Stimulated activated CD4-positive, alpha-beta T cell treated with anti-CD3 and anti-CD28 coated beads, Interleukin-4, amount 100 ng/mL, for 24 hours (primary cell): Measurements from ENCODE around the gene KRTAP17-1.
"Not testable (repeated sequence)": the region's sequence is repeated elsewhere in the genome, so short reads cannot be mapped to it uniquely, and the experiment has no call there.

ENCODE experiments used
- DNase-seq: peaks from one replicate; pipeline ENCODE4 v3.0.0-alpha.2; 2020

Gene KRTAP17-1

GRCh38 chr17:41315204-41315794, at the start of gene KRTAP17-1:
Gene KRTAP17-1, minus strand, starts transcription at chr17:41315710. Its CDS starts 60 bp downstream, at chr17:41315650.
- DNase-seq: no peak

DNA sequence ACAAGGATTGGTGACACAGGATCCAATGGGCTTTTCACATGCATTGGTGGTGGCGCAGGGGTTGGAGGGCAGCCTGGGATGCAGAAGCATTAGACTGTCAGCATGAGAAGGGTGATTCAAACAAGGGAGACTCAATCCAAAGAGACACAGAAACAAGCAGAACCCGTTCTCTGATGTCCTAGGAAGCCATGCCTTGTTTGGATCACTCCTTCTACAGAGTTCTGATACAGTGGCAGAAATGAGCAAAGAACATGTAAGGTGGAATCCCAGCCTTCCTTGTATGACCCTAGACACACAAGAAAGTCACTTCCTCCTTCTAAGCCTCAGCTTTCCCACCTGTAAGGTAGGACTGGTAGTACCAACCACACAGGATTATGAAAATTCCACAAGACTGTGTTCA, 48.4 kb upstream of the KRTAP17-1 start:
- no peak for DNase-seq

DNA sequence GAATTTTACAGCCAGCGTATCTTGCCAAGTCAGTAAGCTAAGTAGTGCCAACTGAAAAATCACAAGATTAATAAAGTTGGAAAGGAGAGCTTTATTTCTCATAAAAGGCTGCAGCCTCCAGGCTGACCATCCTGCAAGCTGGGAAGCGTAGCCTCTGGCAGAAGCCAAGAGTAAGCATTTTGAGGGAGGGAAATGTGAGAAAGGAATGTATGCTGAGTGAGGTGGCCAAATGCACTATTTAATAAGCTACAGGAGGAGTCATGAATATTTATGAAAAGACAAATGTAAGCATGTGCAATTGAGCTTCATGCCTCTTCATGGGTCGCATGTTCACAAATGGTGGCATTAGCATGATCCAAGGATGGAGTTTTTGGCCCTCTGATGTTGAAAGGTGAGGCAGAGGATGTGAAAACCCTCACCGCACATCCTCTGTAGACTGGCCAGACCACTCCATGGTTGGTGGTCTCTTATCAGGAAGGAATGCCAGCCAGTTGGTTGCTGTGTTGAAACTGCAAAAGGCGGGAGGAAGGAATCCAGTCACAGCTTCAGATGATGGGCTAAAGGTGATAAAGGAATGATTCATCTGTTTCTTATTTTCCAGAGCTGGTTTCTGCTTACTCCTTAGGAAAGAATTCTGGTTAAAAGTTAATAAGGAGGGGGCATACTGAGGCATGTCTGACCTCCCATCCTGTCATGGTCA, 44.9 kb upstream of the KRTAP17-1 start:
- DNase-seq: no peak

DNA sequence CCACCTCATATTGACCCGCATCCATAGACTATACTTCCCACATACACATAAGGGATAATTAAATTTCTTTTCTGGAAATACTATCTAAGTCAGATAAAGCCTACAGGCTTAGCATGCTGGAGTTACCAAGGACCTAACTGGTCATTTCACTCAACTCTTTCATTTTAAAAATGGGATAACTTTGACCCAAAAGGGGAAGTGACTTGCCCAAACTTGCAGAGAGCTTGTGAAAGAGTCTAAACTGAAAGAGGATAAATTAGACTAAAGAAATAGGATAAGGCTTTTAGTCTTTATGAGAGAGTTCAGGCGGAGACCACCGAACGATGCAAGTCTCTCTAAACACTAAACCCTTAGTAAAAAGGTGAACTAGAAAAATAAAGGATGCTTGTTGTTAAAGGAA, 39.0 kb upstream of the KRTAP17-1 start:
- no peak for DNase-seq

- DNase-seq: no peak
Observed at GRCh38 chr17:41352597-41353366, 37.3 kb upstream of the KRTAP17-1 start.

DNA sequence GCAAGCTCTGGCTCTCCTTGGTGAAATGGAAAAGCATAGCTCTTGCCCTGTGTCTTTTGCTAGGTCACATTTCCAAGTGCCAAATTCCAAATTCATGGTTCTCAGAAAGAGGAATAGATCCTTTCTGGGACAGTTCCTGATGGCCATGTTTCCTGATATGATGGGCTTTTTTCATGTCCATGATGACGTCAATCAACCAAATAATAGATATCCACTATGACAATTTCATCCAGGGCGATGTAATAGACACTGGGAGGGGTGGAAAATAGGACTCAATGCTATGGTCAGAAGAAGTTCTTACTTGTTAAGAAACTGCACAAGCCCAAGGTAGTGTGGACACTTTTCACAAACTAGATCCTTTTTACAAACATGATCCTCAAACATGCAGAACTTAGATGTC, 35.7 kb upstream of the KRTAP17-1 start:
- no peak for DNase-seq

GRCh38 chr17:41350381-41350878, 34.9 kb upstream of the KRTAP17-1 start, which contains the start of gene KRT33A:
Gene KRT33A, minus strand, starts transcription at chr17:41350828. Its CDS starts 61 bp downstream, at chr17:41350767.
- not testable (repeated sequence) for DNase-seq

DNA sequence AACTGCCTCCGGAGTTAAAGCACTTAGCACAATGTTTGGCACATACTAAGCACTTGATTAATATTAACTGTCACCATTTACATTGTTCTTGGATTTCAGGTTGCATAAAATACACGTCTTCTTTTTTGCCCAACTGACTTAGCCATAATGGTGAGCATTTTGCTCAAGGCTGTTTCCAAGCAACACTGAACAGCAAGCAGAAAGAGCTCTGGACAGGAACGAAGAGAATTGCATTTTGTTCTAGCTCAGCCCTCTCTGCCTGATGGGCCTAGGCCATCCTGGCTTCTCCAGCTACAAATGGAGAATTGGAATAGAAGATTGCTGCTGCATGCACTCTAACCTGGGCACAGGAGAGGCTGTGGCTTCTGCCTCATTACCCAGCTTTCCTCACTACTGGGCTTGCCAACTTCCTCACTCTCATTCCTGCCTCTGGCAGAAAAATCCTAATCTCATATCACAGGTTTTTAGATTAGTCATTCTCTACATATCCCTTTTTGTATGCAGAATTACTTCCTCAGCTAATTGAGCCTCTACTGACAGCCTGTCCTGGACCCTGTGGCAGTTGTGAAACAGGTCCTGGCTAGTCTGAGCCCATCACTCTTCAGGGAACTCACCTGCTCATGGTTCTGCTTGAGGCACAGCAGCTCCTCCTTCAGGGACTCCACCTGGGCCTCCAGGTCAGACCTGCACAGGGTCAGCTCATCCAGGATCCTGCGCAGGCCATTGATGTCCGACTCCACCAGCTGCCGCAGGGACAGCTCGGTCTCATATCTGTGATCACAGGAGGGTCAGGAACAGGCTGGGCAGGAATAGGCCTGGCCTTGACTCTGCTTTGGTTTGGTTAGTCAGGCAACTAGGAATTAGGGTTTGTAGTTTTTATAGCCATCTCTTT, 32.6 kb upstream of the KRTAP17-1 start:
- no peak for DNase-seq

DNA sequence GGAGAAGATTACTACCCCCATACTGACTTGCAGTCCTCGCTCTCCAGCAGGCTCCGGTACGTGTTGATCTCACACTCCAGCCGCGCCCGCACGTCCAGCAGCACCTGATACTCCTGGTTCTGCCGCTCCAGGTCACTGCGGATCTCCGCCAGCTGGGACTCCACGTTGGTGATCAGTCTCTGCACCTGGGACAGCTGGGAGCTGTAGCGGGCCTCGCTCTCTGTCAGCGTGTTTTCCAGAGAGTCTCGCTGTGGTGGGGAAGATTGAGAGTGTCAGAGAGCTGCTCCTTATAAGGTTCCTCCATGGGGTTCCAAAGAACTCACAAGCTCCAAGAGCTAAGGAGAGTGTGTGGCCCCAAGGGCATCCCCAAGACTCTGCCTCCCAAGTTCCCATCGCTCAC, 30.9 kb upstream of the KRTAP17-1 start:
- DNase-seq: not testable (repeated sequence)

DNA sequence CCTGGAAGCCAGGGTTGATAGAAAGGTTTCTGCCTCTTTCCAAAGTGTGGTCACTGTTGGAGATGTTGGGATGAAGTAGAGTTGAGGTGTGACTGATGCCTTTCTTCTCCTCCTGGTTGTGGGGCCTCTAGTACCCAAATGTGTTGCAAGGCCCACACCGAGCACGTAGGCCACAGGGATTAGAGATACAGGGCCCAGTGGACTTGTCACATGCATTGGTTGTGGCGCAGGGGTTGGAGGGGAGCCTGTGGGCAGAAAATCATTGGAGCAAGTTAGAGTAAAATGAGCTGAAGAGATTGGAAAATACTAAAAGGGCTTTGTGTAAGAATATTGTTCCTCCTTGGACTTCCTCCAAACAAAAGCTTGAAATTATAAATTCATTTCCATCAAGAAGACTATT, 30.5 kb upstream of the KRTAP17-1 start:
- DNase-seq: no peak

DNA sequence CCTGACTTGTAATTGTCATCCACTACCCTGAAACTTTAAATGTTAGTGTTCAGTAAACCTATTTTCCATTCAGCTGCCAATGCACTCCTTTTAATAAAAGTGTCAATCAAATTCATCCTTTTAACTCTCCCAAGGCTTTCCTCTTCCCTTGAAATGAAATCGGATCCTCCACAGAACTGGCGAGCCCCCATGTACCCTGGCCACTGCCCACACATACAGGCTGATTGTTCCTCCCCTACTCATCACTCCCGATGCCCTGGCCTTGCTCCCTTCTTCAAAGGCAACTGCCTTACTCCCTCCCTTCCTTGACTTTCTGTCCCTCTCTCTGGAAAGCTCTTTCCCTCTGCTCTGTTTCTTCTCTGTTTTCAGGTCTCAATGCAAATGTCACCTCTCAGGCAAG, 27.5 kb upstream of the KRTAP17-1 start:
- no peak for DNase-seq

DNA sequence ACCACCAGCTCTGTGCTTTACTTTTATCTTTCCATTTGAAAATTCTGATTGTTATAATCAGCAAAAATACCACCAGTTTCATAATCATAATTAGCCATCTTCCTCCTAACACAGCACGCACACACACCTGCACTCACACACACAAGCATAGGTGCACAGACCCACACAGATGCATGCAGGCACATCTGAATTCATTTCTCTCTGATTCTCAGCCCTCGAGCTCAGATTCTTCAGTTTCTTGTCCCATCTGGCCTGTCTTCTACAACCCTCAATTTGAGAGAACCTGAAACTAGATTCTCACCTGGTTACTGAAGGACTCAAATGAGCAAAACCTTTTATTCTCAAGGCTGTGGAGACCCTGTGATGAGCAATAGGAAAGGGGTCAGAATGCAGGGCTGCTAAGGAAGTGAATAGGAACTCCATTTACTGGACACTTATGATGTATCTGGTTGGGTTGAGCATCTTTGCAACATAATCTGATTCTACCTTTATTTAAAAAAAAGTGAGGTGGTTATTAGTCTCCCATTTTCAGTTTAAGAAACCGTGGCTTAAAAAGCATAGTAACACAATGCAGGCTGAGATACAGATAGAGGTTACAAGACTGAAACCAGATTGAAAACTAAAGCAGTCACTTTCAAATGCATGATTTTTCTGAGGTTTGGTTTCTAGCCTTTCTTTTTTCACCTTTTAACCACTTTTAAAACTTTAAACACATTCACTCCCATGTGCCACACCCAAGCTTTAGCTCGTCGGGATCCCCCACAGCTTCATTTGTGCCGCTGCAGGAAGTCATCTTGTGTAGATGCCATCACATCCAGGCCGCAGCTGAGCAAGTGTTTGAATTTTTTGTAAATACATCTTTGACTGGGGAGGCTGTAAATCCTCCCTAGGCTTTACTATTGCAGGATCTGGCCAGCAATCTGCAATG, 25.7 kb upstream of the KRTAP17-1 start:
- DNase-seq: peak; percentile 46

DNA sequence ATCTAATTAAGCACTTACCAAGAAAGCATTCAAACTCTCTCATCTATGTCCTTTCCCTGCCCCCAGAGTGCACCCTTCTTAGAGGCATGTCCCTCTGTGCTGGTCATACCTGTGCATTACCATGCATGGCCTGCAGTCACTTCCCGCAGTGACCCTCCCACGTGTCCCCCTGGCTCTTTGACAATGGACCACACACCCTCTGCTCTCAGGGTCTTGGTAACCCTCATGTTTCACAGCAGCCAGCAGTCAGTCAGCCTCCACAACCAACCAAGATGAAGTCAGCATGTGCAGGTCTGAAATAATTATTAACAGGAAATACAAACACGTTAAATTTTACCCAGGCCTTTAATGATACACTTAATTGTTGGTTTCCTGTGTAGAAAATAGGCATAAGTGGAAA, 25.0 kb upstream of the KRTAP17-1 start:
- no peak for DNase-seq

DNA sequence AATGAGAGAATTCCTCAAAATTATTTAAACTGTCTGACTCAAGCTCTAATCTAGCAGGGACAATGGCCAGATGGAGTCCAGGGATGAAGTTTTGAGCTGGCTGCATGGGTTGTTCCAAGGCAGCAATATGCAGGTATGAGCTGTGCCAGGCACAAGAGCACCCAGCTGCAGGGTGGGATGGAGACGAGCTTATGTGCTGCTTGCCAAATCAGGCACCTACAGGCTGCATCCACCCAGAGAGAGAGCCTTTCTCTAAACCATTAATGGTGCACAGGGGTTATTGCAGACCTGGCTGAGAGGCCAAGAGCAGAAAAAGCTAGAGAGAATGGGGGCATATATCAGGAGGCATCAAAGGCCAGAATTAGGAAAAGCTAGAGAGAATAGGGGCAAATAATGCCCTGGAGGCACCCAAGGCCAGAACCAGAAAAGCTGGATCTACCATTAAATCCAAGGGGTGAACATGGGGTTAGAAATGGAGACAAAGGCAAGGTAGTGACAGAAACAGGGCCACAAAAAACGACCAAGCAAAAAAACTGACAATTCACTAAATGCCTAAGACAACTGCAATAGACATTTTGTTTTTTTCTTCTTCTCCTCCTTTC, 24.2 kb upstream of the KRTAP17-1 start:
- DNase-seq: no peak

GRCh38 chr17:41338961-41339485, 23.5 kb upstream of the KRTAP17-1 start:
- DNase-seq: peak; percentile 41

- no peak for DNase-seq
Observed at GRCh38 chr17:41335747-41336146, 20.2 kb upstream of the KRTAP17-1 start.

GRCh38 chr17:41334385-41335305, 19.1 kb upstream of the KRTAP17-1 start:
- DNase-seq: no peak

GRCh38 chr17:41333836-41334235, 18.3 kb upstream of the KRTAP17-1 start:
- DNase-seq: no peak

DNA sequence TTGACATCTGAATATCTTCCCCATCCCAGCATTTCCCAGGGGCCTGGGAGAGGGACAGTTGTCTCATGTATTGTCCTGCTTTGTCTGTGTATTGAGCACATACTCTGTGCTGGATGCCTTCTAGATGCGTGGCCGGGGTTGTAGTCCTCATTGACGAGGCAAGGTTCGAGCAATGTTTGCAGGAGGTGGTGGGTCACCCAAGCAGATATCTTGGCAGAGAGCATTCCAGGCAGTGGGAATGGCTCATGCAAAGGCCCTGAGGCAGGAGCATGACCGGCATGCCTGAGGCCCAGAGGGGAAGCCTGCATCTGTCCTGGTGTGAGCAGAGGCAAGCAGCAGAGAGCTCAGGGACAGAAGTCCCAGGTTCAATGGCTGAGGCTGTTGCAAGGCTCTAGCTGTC, 17.6 kb upstream of the KRTAP17-1 start:
- no peak for DNase-seq

DNA sequence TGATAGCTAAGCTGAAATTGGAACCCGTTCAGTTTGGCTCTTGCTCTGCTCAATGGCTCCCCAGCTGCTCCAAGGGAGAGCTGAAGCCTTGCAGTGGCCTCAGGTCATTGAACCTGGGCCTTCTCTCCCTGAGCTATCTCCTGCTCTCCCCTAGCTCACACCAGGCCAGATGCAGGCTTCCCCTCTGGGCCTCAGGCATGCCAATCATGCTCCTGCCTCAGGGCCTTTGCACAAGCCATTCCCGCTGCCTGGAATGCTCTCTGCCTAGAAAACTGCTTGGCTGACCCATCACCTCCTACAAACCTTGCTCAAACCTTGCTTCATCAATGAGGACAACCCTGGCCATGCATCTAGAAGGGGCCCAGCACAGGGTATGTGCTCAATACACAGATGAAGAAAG, 16.7 kb upstream of the KRTAP17-1 start:
- no peak for DNase-seq
